Fibroblast of the aortic adventitia (primary cell): Measurements from ENCODE around the gene NFKB1. TPM values are rescaled to one million over a fixed set of nuclear protein-coding genes. Genes with fewer than 3 reads are reported as not detected.

Experiments
- DNase-seq: peaks from one replicate; pipeline ENCODE4 v3.0.0-alpha.2; 2010; ENCODE audit warnings: low read depth
- H3K4me3 ChIP-seq: 2 replicates; pipeline ENCODE4 v1.5.1; 2011; ENCODE audit warnings: low read depth, mild to moderate bottlenecking, control low read depth, low read length, moderate library complexity
- CTCF ChIP-seq: IDR thresholded peaks from 2 replicates; pipeline ENCODE4 v1.5.1; 2011; ENCODE audit warnings: mild to moderate bottlenecking, low read length, control low read depth, inconsistent platforms; ENCODE audit not compliant: insufficient read depth
- total RNA-seq: library from RNA; depleted of rRNA; stranded (reverse); fragments of >200 nt; gene quantifications from 2 replicates; pipeline ENCODE4 v1.2.3, GENCODE V29; 2012; ENCODE audit warnings: low replicate concordance

NFKB1 gene
- total RNA-seq, 1 donor, result 21.3 TPM

DNA sequence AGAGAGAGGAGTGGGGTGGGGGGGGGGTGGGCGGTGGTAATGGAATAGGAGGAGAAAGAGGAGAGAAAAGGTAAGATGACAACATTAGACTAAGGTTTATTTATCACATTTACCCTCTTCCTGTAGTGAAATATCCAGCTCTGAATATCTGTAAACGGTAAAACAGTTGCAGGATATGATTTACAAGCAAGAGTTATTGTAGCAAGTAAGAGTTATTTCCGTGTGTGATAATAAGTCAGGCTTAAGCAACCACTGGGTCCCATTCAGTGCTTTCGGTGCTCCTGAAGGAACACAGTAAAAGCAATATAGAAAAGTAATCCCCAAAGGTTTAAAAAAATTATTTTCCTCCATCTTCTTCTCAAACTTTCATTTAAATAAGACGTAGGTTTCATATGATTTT lies 156.0 kb downstream of the NFKB1 start:
- no peak overlapping the region for H3K4me3 ChIP-seq
- TF ChIP-seq CTCF, result no peak
- no peak for DNase-seq

DNA sequence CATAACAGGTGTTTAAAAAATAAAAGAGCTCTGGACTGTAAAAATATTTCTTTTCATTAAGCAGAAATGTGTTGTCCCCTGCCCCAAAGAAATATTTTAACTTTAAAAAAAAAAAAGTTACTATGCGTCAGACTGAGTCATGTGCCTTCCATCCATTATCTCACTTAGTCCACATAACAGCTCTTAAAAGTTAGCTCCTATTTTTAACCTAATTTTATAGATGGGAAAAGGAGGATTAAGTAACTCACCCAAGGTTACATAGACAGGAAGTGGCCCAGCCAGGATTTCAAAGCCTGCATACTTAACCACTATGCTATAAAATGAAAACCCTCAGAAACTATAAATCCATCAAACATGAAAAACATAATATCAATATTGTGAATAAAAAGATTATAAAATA lies 161.9 kb downstream of the NFKB1 start:
- TF ChIP-seq CTCF, result no peak
- no peak overlapping the region for H3K4me3 ChIP-seq
- DNase-seq, result peak; percentile 66

DNA sequence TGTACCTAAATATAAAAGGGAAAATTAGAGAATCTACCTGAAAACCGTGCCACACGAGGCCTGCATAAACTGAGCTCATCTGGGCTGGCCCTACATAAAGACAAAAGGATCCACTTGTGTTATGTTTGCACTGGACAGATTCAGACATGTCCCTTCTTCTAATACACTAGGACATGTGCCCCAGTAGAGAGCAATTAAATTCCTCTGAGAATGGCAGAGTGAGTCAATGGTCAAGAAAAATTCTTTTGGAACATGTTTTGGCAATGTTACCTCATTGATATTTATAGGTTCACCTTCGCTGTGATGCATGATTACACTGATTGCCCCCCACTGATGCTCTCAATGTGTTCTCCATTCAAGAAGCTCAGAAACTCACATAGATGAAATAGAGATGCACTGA lies 164.4 kb downstream of the NFKB1 start:
- no peak for TF ChIP-seq CTCF
- DNase-seq, result no peak
- no peak overlapping the region for H3K4me3 ChIP-seq

Other genes with a start within 250 kb of the NFKB1 start
- 14.7 and 70.0 TPM in 2 replicates for gene SLC39A8, start 155.9 kb upstream of the NFKB1 start, total RNA-seq